GM19324 (cell line): Measurements from ENCODE around the gene CCDC30.

Experiments
- ATAC-seq: cut with Tn5 transposase; IDR thresholded peaks from one replicate; pipeline ENCODE4 v1.9.1; 2021; ENCODE audit warnings: mild to moderate bottlenecking, moderate library complexity; ENCODE audit not compliant: unreplicated experiment, low FRiP score

CCDC30 gene

GRCh38 chr1:42684139-42684538 lies 221.1 kb downstream of the CCDC30 start:
- no peak for ATAC-seq

GRCh38 chr1:42686418-42686817 lies 223.3 kb downstream of the CCDC30 start:
- no peak for ATAC-seq

- no peak for ATAC-seq
Observed at GRCh38 chr1:42689912-42690311, 226.8 kb downstream of the CCDC30 start.

GRCh38 chr1:42690477-42691156 lies 227.5 kb downstream of the CCDC30 start:
- no peak for ATAC-seq

GRCh38 chr1:42691157-42691498 lies 228.0 kb downstream of the CCDC30 start:
- ATAC-seq = no peak

GRCh38 chr1:42692461-42692860 lies 229.4 kb downstream of the CCDC30 start:
- ATAC-seq = no peak

GRCh38 chr1:42692911-42693310 lies 229.8 kb downstream of the CCDC30 start:
- ATAC-seq = no peak

- ATAC-seq = no peak
Observed at GRCh38 chr1:42698081-42698813, 235.2 kb downstream of the CCDC30 start.

- ATAC-seq = no peak
Observed at GRCh38 chr1:42700006-42700405, 236.9 kb downstream of the CCDC30 start.

- ATAC-seq = no peak
Observed at GRCh38 chr1:42703888-42704464, 240.9 kb downstream of the CCDC30 start.
